Measurements from ENCODE around the gene MVB12B.

DNA sequence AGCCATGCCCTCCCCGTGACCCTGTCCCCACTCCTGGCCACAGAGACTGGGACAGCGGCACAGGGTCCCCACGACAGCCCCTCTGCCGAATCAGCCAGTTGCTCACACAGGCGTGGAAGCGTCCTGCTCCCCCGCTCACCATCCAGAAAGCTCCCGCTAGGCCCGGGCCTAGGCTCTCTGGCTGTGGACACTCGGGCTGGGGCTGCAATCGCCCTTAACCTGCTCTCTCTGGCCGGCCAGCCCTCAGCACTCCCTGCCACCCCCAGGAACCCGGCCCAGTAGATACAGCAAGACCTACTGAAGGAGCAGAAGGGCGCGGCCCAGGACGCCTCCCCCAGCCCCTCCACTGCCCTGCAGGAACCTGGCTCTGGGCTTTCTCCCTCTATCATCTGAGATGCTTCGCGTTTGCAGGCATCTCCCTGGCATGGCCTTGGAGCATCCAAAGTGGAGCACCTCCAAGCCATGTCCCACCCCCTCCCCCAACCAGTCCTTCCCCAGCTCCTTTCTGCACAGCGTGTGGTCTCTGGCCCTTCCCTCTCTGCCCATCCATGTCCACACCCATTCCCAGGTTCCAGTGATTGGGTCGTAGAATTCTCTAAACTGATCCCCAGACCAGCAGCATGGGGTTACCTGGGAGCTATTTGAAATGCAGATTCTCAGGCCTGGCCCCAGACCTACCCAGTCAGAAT, 173.4 kb downstream of the MVB12B start:
- TF ChIP-seq KAT7 (CRISPR knock-in tag; IDR thresholded peaks at IDR 0.05; ENCODE audit: borderline replicate concordance), result no peak; the same call in 1 of the 2 replicates
- TF ChIP-seq, protein P1, sequence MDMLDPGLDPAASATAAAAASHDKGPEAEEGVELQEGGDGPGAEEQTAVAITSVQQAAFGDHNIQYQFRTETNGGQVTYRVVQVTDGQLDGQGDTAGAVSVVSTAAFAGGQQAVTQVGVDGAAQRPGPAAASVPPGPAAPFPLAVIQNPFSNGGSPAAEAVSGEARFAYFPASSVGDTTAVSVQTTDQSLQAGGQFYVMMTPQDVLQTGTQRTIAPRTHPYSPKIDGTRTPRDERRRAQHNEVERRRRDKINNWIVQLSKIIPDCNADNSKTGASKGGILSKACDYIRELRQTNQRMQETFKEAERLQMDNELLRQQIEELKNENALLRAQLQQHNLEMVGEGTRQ (CRISPR knock-in tag; IDR thresholded peaks at IDR 0.05), result no peak
- TF ChIP-seq, protein P2, sequence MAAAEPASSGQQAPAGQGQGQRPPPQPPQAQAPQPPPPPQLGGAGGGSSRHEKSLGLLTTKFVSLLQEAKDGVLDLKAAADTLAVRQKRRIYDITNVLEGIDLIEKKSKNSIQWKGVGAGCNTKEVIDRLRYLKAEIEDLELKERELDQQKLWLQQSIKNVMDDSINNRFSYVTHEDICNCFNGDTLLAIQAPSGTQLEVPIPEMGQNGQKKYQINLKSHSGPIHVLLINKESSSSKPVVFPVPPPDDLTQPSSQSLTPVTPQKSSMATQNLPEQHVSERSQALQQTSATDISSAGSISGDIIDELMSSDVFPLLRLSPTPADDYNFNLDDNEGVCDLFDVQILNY (CRISPR knock-in tag; IDR thresholded peaks at IDR 0.05), result no peak
- TF ChIP-seq, protein P3, sequence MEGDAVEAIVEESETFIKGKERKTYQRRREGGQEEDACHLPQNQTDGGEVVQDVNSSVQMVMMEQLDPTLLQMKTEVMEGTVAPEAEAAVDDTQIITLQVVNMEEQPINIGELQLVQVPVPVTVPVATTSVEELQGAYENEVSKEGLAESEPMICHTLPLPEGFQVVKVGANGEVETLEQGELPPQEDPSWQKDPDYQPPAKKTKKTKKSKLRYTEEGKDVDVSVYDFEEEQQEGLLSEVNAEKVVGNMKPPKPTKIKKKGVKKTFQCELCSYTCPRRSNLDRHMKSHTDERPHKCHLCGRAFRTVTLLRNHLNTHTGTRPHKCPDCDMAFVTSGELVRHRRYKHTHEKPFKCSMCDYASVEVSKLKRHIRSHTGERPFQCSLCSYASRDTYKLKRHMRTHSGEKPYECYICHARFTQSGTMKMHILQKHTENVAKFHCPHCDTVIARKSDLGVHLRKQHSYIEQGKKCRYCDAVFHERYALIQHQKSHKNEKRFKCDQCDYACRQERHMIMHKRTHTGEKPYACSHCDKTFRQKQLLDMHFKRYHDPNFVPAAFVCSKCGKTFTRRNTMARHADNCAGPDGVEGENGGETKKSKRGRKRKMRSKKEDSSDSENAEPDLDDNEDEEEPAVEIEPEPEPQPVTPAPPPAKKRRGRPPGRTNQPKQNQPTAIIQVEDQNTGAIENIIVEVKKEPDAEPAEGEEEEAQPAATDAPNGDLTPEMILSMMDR (IDR thresholded peaks at IDR 0.05), result no peak

Data from WTC11 (cell line).